ENCODE measurements around the gene ISCA2. TPM values are rescaled to one million over a fixed set of nuclear protein-coding genes. Genes with fewer than 3 reads are reported as not detected.

The ISCA2 gene
- total and polyA plus RNA-seq, 2 donors, result 34.1 to 35.3 TPM

DNA sequence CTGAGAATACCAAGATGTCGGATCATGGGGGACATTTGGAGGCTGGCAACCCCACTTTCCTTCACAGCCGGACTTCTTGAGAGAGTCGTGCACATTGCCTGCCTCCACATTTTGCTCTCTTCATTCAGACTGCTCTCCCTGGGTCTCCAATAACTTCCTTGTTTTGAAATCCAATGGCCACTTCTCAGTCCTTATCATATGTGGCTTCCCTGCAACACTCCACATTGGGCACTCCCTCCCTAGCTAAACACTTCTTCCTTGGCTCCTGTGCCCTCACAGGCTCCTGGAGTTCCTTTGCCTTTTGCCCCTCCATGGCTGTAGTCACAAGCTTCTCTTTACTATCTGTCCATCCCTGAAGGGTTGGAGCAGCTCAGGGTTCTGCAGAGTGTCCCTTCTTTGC lies 30.6 kb upstream of the ISCA2 start:
- H3K27me3 ChIP-seq (ENCODE audit: control insufficient read depth in 2 of 2, insufficient read depth in 1 of 2, low read length in 1 of 2), result peaks cover 0 to 4% of the 10 kb centered on the region in 2 donors
- peaks cover 0 to 3% of the 10 kb centered on the region in 2 donors for H3K4me1 ChIP-seq (ENCODE audit: control insufficient read depth in 2 of 2, insufficient read depth in 2 of 2, low read length in 2 of 2)
- no peak for DNase-seq (ENCODE audit: low read depth in 6 of 9, low spot score in 9 of 9)
- no peaks in the 10 kb centered on the region for H3K36me3 ChIP-seq (ENCODE audit: control insufficient read depth in 2 of 2, insufficient read depth in 2 of 2, low read length in 1 of 2)
- WGBS, result 96% methylated on average over 3 of the region's 3 CpGs
- H3K4me3 ChIP-seq (ENCODE audit: low read length in 2 of 2), result no peak overlapping the region
- H3K27ac ChIP-seq (ENCODE audit: low read depth in 1 of 2, low read length in 1 of 2), result no peak overlapping the region
- no peaks in the 10 kb centered on the region for H3K9me3 ChIP-seq (ENCODE audit: control insufficient read depth in 2 of 2, insufficient read depth in 1 of 2, low read length in 1 of 2)

DNA sequence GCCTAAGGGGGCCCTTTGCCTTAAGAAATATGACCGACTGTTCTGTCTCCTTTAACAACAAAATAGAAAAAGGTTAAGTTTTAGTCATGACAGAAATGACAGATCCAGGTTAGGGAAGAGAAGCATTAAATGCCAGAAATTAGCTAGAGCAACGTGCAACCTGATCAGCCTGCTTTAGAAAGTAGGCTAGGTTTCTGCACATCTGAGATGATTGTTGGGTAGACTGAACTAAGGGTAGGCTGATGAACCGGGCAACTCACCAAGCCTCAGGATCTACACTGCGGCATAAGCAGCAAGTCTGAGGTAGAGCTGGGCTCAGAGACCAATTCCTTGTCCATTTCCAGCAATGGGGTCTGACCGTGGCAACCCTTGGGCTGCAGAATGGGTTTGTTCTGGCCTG lies 29.9 kb upstream of the ISCA2 start:
- no peak overlapping the region for H3K27ac ChIP-seq (ENCODE audit: low read depth in 1 of 2, low read length in 1 of 2)
- WGBS, result 90% methylated on average over 5 of the region's 5 CpGs

DNA sequence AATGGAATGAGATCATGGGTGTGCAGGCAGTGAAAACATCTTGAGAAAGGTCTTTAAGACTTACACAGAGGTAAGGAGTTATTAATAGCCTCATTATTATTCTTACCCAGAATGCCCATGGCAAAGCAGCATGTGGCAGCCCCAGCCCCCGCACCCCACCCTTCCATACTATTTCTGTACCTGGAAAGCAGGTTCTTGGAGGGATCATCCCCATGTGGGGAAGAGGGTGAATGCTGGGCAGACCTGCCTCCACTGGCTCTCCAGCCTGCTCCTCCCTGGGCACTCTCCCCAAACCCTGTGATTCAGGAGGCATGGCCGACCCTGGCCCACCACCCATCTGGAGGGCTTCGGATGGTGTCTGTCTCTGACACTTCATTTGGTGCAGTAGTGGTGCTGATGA lies 28.8 kb upstream of the ISCA2 start:
- Histone ChIP-seq H3K4me3 (ENCODE audit: low read length in 2 of 2) (no peak overlapping the region), H3K27ac (ENCODE audit: low read depth in 1 of 2, low read length in 1 of 2) (no peak overlapping the region), H3K27me3 (ENCODE audit: control insufficient read depth in 2 of 2, insufficient read depth in 1 of 2, low read length in 1 of 2) (peaks cover 0 to 2% of the 10 kb centered on the region in 2 donors), H3K36me3 (ENCODE audit: control insufficient read depth in 2 of 2, insufficient read depth in 2 of 2, low read length in 1 of 2) (no peaks in the 10 kb centered on the region), H3K4me1 (ENCODE audit: control insufficient read depth in 2 of 2, insufficient read depth in 2 of 2, low read length in 2 of 2) (peaks cover 0 to 2% of the 10 kb centered on the region in 2 donors), H3K9me3 (ENCODE audit: control insufficient read depth in 2 of 2, insufficient read depth in 1 of 2, low read length in 1 of 2) (no peaks in the 10 kb centered on the region)
- 98% methylated on average over 3 of the region's 3 CpGs for WGBS
- DNase-seq (ENCODE audit: low read depth in 6 of 9, low spot score in 9 of 9), result no peak

More for the DNA sequence above, 29.9 kb upstream of the ISCA2 start:
- H3K9me3 ChIP-seq (ENCODE audit: control insufficient read depth in 2 of 2, insufficient read depth in 1 of 2, low read length in 1 of 2), result no peaks in the 10 kb centered on the region
- H3K27me3 ChIP-seq (ENCODE audit: control insufficient read depth in 2 of 2, insufficient read depth in 1 of 2, low read length in 1 of 2), result peaks cover 0 to 2% of the 10 kb centered on the region in 2 donors
- no peak overlapping the region for H3K4me3 ChIP-seq (ENCODE audit: low read length in 2 of 2)
- peaks cover 0 to 3% of the 10 kb centered on the region in 2 donors for H3K4me1 ChIP-seq (ENCODE audit: control insufficient read depth in 2 of 2, insufficient read depth in 2 of 2, low read length in 2 of 2)
- DNase-seq (ENCODE audit: low read depth in 6 of 9, low spot score in 9 of 9), result no peak
- no peaks in the 10 kb centered on the region for H3K36me3 ChIP-seq (ENCODE audit: control insufficient read depth in 2 of 2, insufficient read depth in 2 of 2, low read length in 1 of 2)

DNA sequence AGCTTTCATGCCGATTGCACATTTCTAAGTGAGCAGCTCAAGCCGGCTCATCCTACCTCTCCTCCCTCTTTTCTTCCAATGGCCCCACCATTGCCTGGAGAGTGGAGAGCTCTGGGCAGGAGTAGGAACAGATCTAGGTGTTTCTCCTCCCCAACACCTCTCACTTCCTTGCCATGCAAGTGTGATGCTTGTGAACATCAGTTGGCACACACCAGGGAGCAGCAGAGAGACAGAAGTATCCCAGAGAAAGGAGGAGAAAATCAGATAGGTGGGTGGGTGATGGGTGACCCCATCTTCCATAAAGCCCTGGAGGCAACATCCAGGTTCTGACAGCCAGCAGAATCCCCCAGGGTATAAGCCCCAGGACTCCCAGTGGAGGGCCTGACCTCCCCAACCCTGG lies 28.2 kb upstream of the ISCA2 start:
- Histone ChIP-seq H3K27ac (ENCODE audit: low read depth in 1 of 2, low read length in 1 of 2) (no peak overlapping the region), H3K4me3 (ENCODE audit: low read length in 2 of 2) (no peak overlapping the region), H3K9me3 (ENCODE audit: control insufficient read depth in 2 of 2, insufficient read depth in 1 of 2, low read length in 1 of 2) (no peaks in the 10 kb centered on the region), H3K4me1 (ENCODE audit: control insufficient read depth in 2 of 2, insufficient read depth in 2 of 2, low read length in 2 of 2) (no peaks in the 10 kb centered on the region), H3K36me3 (ENCODE audit: control insufficient read depth in 2 of 2, insufficient read depth in 2 of 2, low read length in 1 of 2) (no peaks in the 10 kb centered on the region), H3K27me3 (ENCODE audit: control insufficient read depth in 2 of 2, insufficient read depth in 1 of 2, low read length in 1 of 2) (peaks cover 0 to 2% of the 10 kb centered on the region in 2 donors)
- DNase-seq (ENCODE audit: low read depth in 6 of 9, low spot score in 9 of 9), result no peak
- WGBS, result 96% methylated on average over 2 of the region's 2 CpGs

DNA sequence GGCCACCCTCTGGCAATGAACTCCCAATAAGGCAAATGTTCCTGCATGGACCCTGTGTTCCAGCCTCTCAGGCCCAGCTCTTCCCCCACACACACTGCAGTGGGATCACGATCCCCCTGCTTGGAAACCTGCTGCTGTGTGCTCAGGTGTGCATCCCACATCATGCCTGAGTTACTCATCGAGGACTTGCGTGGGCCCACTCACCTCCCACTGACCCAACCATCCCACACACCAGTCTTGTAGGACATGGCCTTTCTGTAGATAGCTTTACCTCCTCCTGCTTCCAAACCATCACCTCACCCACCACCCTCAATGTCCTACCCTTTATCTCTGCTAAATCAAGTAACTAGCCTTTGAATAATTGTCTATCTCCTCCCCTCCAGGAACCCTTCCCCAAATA lies 25.1 kb upstream of the ISCA2 start:
- Histone ChIP-seq H3K4me1 (ENCODE audit: control insufficient read depth in 2 of 2, insufficient read depth in 2 of 2, low read length in 2 of 2) (no peaks in the 10 kb centered on the region), H3K27ac (ENCODE audit: low read depth in 1 of 2, low read length in 1 of 2) (no peak overlapping the region), H3K36me3 (ENCODE audit: control insufficient read depth in 2 of 2, insufficient read depth in 2 of 2, low read length in 1 of 2) (no peaks in the 10 kb centered on the region), H3K4me3 (ENCODE audit: low read length in 2 of 2) (no peak overlapping the region), H3K27me3 (ENCODE audit: control insufficient read depth in 2 of 2, insufficient read depth in 1 of 2, low read length in 1 of 2) (peaks cover 0 to 2% of the 10 kb centered on the region in 2 donors), H3K9me3 (ENCODE audit: control insufficient read depth in 2 of 2, insufficient read depth in 1 of 2, low read length in 1 of 2) (no peaks in the 10 kb centered on the region)
- DNase-seq (ENCODE audit: low read depth in 6 of 9, low spot score in 9 of 9), result no peak
- 98% methylated on average over 3 of the region's 3 CpGs for WGBS

DNA sequence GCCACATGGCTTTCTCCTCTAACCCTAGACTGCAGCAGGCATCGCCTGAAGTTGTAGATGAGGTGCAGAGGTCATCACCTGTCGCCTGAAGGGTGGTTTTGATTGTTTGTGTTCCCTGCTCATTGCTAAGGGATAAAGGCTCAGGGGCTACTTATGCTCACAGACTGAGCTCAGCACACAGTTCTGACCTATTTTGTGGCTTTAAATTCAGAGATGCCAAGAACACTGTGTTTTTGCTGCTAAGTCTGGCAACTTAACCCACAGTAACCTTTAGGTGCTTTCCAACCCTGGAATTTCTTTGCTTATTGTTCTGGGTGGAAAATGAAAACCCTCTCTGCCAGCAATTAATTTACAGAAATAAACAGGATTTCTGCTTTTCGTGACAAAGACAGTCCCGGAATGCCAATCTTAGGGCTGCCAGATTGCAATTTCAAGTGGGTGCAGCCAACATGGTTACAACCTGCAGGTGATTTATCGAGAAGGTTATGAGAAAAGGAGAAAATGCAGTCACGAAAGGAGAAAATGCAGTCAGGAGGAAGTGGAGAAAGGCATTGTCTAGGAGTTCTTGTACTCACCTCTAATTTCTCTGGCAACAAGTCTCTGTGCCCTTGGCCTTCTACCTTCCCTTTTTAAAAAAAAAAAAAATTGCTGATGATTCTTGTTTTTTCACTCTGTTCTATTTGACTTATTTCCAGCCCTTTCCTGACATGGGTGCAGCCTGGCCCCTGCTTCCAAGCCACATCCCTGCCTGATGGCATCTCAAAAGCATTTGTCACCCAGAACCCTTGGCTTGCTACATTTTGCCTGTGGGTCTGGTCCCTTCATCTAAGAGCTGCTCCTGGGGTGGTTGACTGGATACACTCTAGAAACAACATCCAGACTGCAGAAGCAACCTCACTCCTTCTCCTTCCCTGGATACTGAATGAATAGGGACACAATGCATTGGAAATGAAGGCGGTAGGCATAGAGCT lies 23.7 kb upstream of the ISCA2 start:
- no peaks in the 10 kb centered on the region for H3K4me1 ChIP-seq (ENCODE audit: control insufficient read depth in 2 of 2, insufficient read depth in 2 of 2, low read length in 2 of 2)
- no peak overlapping the region for H3K4me3 ChIP-seq (ENCODE audit: low read length in 2 of 2)
- no peak for DNase-seq (ENCODE audit: low read depth in 6 of 9, low spot score in 9 of 9)
- H3K27me3 ChIP-seq (ENCODE audit: control insufficient read depth in 2 of 2, insufficient read depth in 1 of 2, low read length in 1 of 2), result peaks cover 0 to 2% of the 10 kb centered on the region in 2 donors
- H3K9me3 ChIP-seq (ENCODE audit: control insufficient read depth in 2 of 2, insufficient read depth in 1 of 2, low read length in 1 of 2), result no peaks in the 10 kb centered on the region
- H3K27ac ChIP-seq (ENCODE audit: low read depth in 1 of 2, low read length in 1 of 2), result peak overlapping the region in 1 of 2 donors; percentile 2
- 95% methylated on average over 7 of the region's 7 CpGs for WGBS
- H3K36me3 ChIP-seq (ENCODE audit: control insufficient read depth in 2 of 2, insufficient read depth in 2 of 2, low read length in 1 of 2), result no peaks in the 10 kb centered on the region

DNA sequence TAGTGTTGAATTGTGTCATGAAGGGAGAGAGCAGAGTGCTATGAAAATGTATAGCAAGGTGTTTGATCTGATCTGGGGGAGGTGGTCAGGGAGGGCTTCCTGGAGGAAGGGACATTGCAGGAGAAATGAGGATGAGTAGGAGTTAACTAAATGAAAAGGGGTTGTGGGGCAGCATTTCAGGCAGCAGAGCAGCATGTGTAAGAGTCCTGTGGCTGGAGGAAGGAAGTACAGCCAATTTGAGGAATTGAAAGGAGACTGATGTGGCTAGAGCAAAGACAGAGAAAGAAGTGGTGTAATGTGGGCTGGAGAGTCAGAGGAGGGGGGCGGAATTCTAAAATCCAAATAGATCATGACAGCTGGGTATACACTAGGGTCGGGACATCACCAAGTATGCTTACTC lies 21.0 kb upstream of the ISCA2 start:
- H3K36me3 ChIP-seq (ENCODE audit: control insufficient read depth in 2 of 2, insufficient read depth in 2 of 2, low read length in 1 of 2), result no peaks in the 10 kb centered on the region
- WGBS, result 100% methylated on average over 2 of the region's 2 CpGs

DNA sequence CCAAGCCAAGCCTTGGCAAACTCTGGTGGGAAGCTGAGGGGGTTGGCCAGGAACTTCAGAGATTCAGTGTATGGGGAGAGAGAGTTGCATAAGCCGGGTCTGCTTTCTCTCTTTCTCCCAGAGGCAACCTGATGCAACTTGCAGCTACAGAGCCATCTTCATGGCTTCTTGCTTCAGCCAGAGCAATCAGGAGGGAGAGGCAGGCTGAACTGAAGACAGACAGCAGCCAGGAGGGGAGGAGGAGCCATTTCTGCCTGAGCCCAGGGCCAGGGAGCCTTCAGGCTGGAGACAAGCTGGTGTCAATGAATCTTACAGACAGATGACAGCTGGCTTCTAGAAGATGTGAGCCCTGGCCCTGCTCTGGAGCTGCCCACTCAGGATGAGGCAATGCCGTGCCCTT lies 19.2 kb upstream of the ISCA2 start:
- no peak for DNase-seq (ENCODE audit: low read depth in 6 of 9, low spot score in 9 of 9)
- Histone ChIP-seq H3K4me3 (ENCODE audit: low read length in 2 of 2) (no peak overlapping the region), H3K9me3 (ENCODE audit: control insufficient read depth in 2 of 2, insufficient read depth in 1 of 2, low read length in 1 of 2) (no peaks in the 10 kb centered on the region), H3K4me1 (ENCODE audit: control insufficient read depth in 2 of 2, insufficient read depth in 2 of 2, low read length in 2 of 2) (no peaks in the 10 kb centered on the region), H3K27ac (ENCODE audit: low read depth in 1 of 2, low read length in 1 of 2) (no peak overlapping the region), H3K36me3 (ENCODE audit: control insufficient read depth in 2 of 2, insufficient read depth in 2 of 2, low read length in 1 of 2) (no peaks in the 10 kb centered on the region), H3K27me3 (ENCODE audit: control insufficient read depth in 2 of 2, insufficient read depth in 1 of 2, low read length in 1 of 2) (no peaks in the 10 kb centered on the region)
- WGBS, result 96% methylated on average over 2 of the region's 2 CpGs

More for the DNA sequence above, 21.0 kb upstream of the ISCA2 start:
- Histone ChIP-seq H3K27me3 (ENCODE audit: control insufficient read depth in 2 of 2, insufficient read depth in 1 of 2, low read length in 1 of 2) (no peaks in the 10 kb centered on the region), H3K27ac (ENCODE audit: low read depth in 1 of 2, low read length in 1 of 2) (no peak overlapping the region), H3K4me1 (ENCODE audit: control insufficient read depth in 2 of 2, insufficient read depth in 2 of 2, low read length in 2 of 2) (no peaks in the 10 kb centered on the region), H3K4me3 (ENCODE audit: low read length in 2 of 2) (no peak overlapping the region), H3K9me3 (ENCODE audit: control insufficient read depth in 2 of 2, insufficient read depth in 1 of 2, low read length in 1 of 2) (no peaks in the 10 kb centered on the region)
- no peak for DNase-seq (ENCODE audit: low read depth in 6 of 9, low spot score in 9 of 9)

DNA sequence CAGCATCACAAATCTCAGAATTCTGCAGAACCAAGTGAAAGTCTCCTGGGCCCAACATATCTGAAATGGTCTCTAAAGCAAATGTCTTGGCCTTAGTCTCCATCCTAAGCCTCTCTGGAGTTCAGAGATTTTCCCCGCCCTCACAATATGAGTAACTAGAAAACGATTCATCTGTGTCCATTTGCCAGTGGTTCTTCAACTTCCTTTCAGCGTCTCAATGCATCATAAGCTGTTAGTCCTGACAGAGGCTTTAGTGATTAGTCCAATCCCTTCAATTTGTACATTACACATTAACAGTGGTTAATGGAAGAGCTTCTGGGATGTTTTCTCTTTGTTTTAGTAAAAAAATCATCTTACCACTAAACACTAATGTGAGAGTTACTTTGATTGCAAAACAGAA lies 17.9 kb upstream of the ISCA2 start:
- H3K4me1 ChIP-seq (ENCODE audit: control insufficient read depth in 2 of 2, insufficient read depth in 2 of 2, low read length in 2 of 2), result no peaks in the 10 kb centered on the region
- H3K9me3 ChIP-seq (ENCODE audit: control insufficient read depth in 2 of 2, insufficient read depth in 1 of 2, low read length in 1 of 2), result no peaks in the 10 kb centered on the region
- H3K27me3 ChIP-seq (ENCODE audit: control insufficient read depth in 2 of 2, insufficient read depth in 1 of 2, low read length in 1 of 2), result no peaks in the 10 kb centered on the region
- no peak overlapping the region for H3K27ac ChIP-seq (ENCODE audit: low read depth in 1 of 2, low read length in 1 of 2)
- H3K4me3 ChIP-seq (ENCODE audit: low read length in 2 of 2), result no peak overlapping the region
- no peaks in the 10 kb centered on the region for H3K36me3 ChIP-seq (ENCODE audit: control insufficient read depth in 2 of 2, insufficient read depth in 2 of 2, low read length in 1 of 2)
- 86% methylated on average over 3 of the region's 3 CpGs for WGBS
- DNase-seq (ENCODE audit: low read depth in 6 of 9, low spot score in 9 of 9), result no peak
